ENCODE measurements around the gene ANKRD9. TPM values are rescaled to one million over a fixed set of nuclear protein-coding genes. Genes with fewer than 3 reads are reported as not detected.

ANKRD9 gene
- total RNA-seq, 1 experiment from 2014 or later: 23.7 TPM

GRCh38 chr14:102505775-102506625 lies 3.6 kb downstream of the ANKRD9 start:
- CTCF ChIA-PET: no interaction called here
- intact Hi-C loops (cut with micrococcal nuclease; ENCODE audit: unreplicated experiment): no loop called here
- Histone ChIP-seq H3K9me3 (ENCODE audit: control insufficient read depth, insufficient read depth, low read depth, low read length) (no peaks in the 10 kb centered on the region), H3K36me3 (ENCODE audit: control insufficient read depth, insufficient read depth, low read length) (no peaks in the 10 kb centered on the region; the same call in 1 of the 2 replicates), H3K4me1 (ENCODE audit: control insufficient read depth, insufficient read depth, low read length) (no peaks in the 10 kb centered on the region; the same call in 1 of the 2 replicates), H3K27ac (ENCODE audit: low read length) (no peak overlapping the region), H3K4me3 (ENCODE audit: low read depth in 2 of 2, low read length in 2 of 2) (no peak overlapping the region), H3K27me3 (ENCODE audit: control insufficient read depth, insufficient read depth, low read length) (no peaks in the 10 kb centered on the region)
- no TSS peak for BruUV-seq (replicated peaks)
- TF ChIP-seq SIN3A (IDR thresholded peaks at IDR 0.05; ENCODE audit: borderline replicate concordance, insufficient read depth, low read depth, low read length) (no peak), TCF7L2 (IDR thresholded peaks at IDR 0.05; ENCODE audit: low read depth, low read length) (no peak), REST (IDR thresholded peaks at IDR 0.05; ENCODE audit: insufficient read depth in 1 of 2, low read depth in 2 of 2, low read length in 1 of 2) (no peak), POLR2AphosphoS5 (IDR thresholded peaks at IDR 0.05; ENCODE audit: low read depth, low read length) (no peak), CTCF (IDR thresholded peaks at IDR 0.05) (no peak)
- POLR2A ChIA-PET: no interaction called here
- in situ Hi-C loops (cut with HindIII; ENCODE audit: low pct_unique_long_range_greater_than_20kb, low sequenced_read_pairs): no loop called here
- DNase-seq (ENCODE audit: low read depth, low spot score): no peak
- no peak for ATAC-seq

- DNase-seq (ENCODE audit: low read depth, low spot score) (no peak), ATAC-seq (no peak)
- in situ Hi-C loops (cut with HindIII; ENCODE audit: low pct_unique_long_range_greater_than_20kb, low sequenced_read_pairs) (no loop called here), intact Hi-C loops (cut with micrococcal nuclease; ENCODE audit: unreplicated experiment) (no loop called here)
- POLR2A ChIA-PET: interaction anchor here (0.5 kb wide), 1 partner anchor 360 kb away, joined by 3 read pairs; no protein-coding TSS in a partner anchor
- BruUV-seq (replicated peaks): no TSS peak
- no peaks in the 10 kb centered on the region for H3K9me3 ChIP-seq (ENCODE audit: control insufficient read depth, insufficient read depth, low read depth, low read length)
- H3K4me1 ChIP-seq (ENCODE audit: control insufficient read depth, insufficient read depth, low read length): no peaks in the 10 kb centered on the region
- no peak overlapping the region for H3K4me3 ChIP-seq (ENCODE audit: low read depth in 2 of 2, low read length in 2 of 2)
- CTCF ChIA-PET: no interaction called here
- no peak overlapping the region for H3K27ac ChIP-seq (ENCODE audit: low read length)
- no peaks in the 10 kb centered on the region for H3K27me3 ChIP-seq (ENCODE audit: control insufficient read depth, insufficient read depth, low read length)
- TF ChIP-seq TCF7L2 (IDR thresholded peaks at IDR 0.05; ENCODE audit: low read depth, low read length) (no peak), REST (IDR thresholded peaks at IDR 0.05; ENCODE audit: insufficient read depth in 1 of 2, low read depth in 2 of 2, low read length in 1 of 2) (no peak), CTCF (IDR thresholded peaks at IDR 0.05) (no peak), POLR2AphosphoS5 (IDR thresholded peaks at IDR 0.05; ENCODE audit: low read depth, low read length) (no peak), SIN3A (IDR thresholded peaks at IDR 0.05; ENCODE audit: borderline replicate concordance, insufficient read depth, low read depth, low read length) (no peak)
- no peaks in the 10 kb centered on the region; the same call in 1 of the 2 replicates for H3K36me3 ChIP-seq (ENCODE audit: control insufficient read depth, insufficient read depth, low read length)
Observed at GRCh38 chr14:102505000-102505619, 4.5 kb downstream of the ANKRD9 start.
